A549 (cell line): Measurements from ENCODE around the gene NENF. TPM values are rescaled to one million over a fixed set of nuclear protein-coding genes. Genes with fewer than 3 reads are reported as not detected.

ENCODE experiments used
- ATAC-seq, 2 experiments: fragments of 200-7000 bp in 1 of 2; fragments of >200 bp in 1 of 2; cut with Nextera tagmentation in 1 of 2; cut with Tn5 transposase in 1 of 2; 3 replicates each; pipeline versions ENCODE4 v1.8.0 to v1.9.1; 2018 to 2020; ENCODE audit warnings: mild to moderate bottlenecking in 1 of 2, moderate library complexity in 1 of 2
- CTCF ChIA-PET: fragments of 300-600 bp; sonication (Branson Sonifier 250); formaldehyde crosslinking; extraction: SDS; loops from one replicate; lab custom pipeline; 2021; ENCODE audit warnings: antibody characterized with exemption, inconsistent platforms; lab: Yijun Ruan, JAX
- POLR2A ChIA-PET: fragments of 350-600 bp; formaldehyde crosslinking; extraction: SDS; loops from one replicate; lab custom pipeline; 2021; ENCODE audit warnings: antibody characterized with exemption, inconsistent platforms; lab: Yijun Ruan, JAX
- DNase-seq, 2 experiments: peaks; one replicate each; pipeline versions ENCODE4 v3.0.0 to v3.0.0-alpha.2; 2011 to 2016; ENCODE audit warnings: low read depth in 1 of 2, low spot score in 1 of 2
- FAIRE-seq: peaks from 2 replicates; lab custom pipeline; 2011; peaks lifted over from hg19 to GRCh38; lab: Jason Lieb, UNC
- H3K27ac ChIP-seq, 2 experiments: fragments of >200 bp; sonication (Bioruptor Twin); formaldehyde crosslinking; 3 replicates each; pipeline ENCODE4 v1.5.1; 2016 to 2017
- H3K4me1 ChIP-seq: fragments of >200 bp; sonication (Bioruptor Twin); formaldehyde crosslinking; 3 replicates; pipeline ENCODE4 v1.6.1; 2016
- H3K4me2 ChIP-seq: fragments of >200 bp; sonication (Bioruptor Twin); formaldehyde crosslinking; 3 replicates; pipeline ENCODE4 v1.6.1; 2016
- H3K4me3 ChIP-seq: fragments of >200 bp; sonication (Bioruptor Twin); formaldehyde crosslinking; 3 replicates; pipeline ENCODE4 v1.5.1; 2016
- H3K9me3 ChIP-seq: fragments of >200 bp; sonication (Bioruptor Twin); formaldehyde crosslinking; 3 replicates; pipeline ENCODE4 v1.6.1; 2016
- CBX8 ChIP-seq: fragments of 200-600 bp; sonication (generic); IDR thresholded peaks from 2 replicates; pipeline ENCODE4 v1.6.1; 2016
- EP300 ChIP-seq, 2 experiments: fragments of >200 bp; sonication (Bioruptor Twin); formaldehyde crosslinking; IDR thresholded peaks; 2 replicates in 1 of 2; 3 replicates in 1 of 2; pipeline ENCODE4 v1.6.1; 2016 to 2017
- ESRRA ChIP-seq: fragments of 150-350 bp; IDR thresholded peaks from 2 replicates; pipeline ENCODE4 v1.6.1; 2014; ENCODE audit warnings: mild to moderate bottlenecking, low read length, borderline replicate concordance
- FOXS1 ChIP-seq: fragments of 250-450 bp; sonication (Bioruptor Pico); IDR thresholded peaks from 2 replicates; pipeline ENCODE4 v1.5.0; 2020; ENCODE audit warnings: mild to moderate bottlenecking, moderate library complexity
- HEYL ChIP-seq: fragments of 250-450 bp; sonication (Bioruptor Pico); IDR thresholded peaks from 2 replicates; pipeline ENCODE4 v1.8.0; 2021; ENCODE audit warnings: mild to moderate bottlenecking, moderate library complexity
- HOXB5 ChIP-seq: fragments of 250-450 bp; sonication (Bioruptor Pico); IDR thresholded peaks from 2 replicates; pipeline ENCODE4 v1.5.0; 2020; ENCODE audit warnings: mild to moderate bottlenecking, moderate library complexity
- MAZ ChIP-seq: fragments of 150-350 bp; IDR thresholded peaks from 2 replicates; pipeline ENCODE4 v1.6.1; 2014; ENCODE audit warnings: antibody characterized with exemption, low read depth, low read length, borderline replicate concordance
- NFE2L2 ChIP-seq: fragments of 150-350 bp; conservative IDR thresholded peaks from 2 replicates; pipeline ENCODE4 v1.6.1; 2014; ENCODE audit warnings: low read length
- POLR2AphosphoS2 ChIP-seq: conservative IDR thresholded peaks from 2 replicates; pipeline ENCODE4 v1.6.1; 2012; ENCODE audit warnings: low read length, improper control_type of control experiment, inconsistent platforms
- SMC3 ChIP-seq: fragments of >200 bp; sonication (Bioruptor Twin); formaldehyde crosslinking; IDR thresholded peaks from 3 replicates; pipeline ENCODE4 v1.6.1; 2018; ENCODE audit warnings: inconsistent platforms
- TFCP2L1 ChIP-seq: fragments of 250-450 bp; sonication (Bioruptor Pico); IDR thresholded peaks from 2 replicates; pipeline ENCODE4 v1.5.0; 2021; ENCODE audit warnings: mild to moderate bottlenecking
- USF2 ChIP-seq: fragments of 450-650 bp; IDR thresholded peaks from 2 replicates; pipeline ENCODE4 v1.6.1; 2014; ENCODE audit warnings: antibody characterized with exemption
- ZC3H11A ChIP-seq: fragments of 450-650 bp; IDR thresholded peaks from 2 replicates; pipeline ENCODE4 v1.6.1; 2014; ENCODE audit warnings: antibody characterized with exemption, mild to moderate bottlenecking
- ZSCAN20 ChIP-seq: fragments of 250-450 bp; sonication (Bioruptor Pico); IDR thresholded peaks from 2 replicates; pipeline ENCODE4 v1.8.0; 2022; ENCODE audit warnings: mild to moderate bottlenecking, moderate library complexity
- WGBS: methylation state at CpG from one replicate; pipeline ENCODE4 v1.1.6; 2017; ENCODE audit errors: missing lambda C conversion rate; 5-methylcytosine and 5-hydroxymethylcytosine counted together
- polyA plus RNA-seq, 4 experiments: library from polyadenylated mRNA; depleted of rRNA in 3 of 4; stranded (reverse); fragments of >200 nt; fragmentation: RNase III in 1 of 4; extraction: RNeasy Plus Mini Kit Qiagen cat#74134 plus additional on column Dnase treatment in 1 of 4; gene quantifications; 2 replicates in 3 of 4; 3 replicates in 1 of 4; pipeline ENCODE4 v1.2.3, GENCODE V29; 2011 to 2017
- TF ChIP-seq, protein P1 (sequence below): fragments of >200 bp; sonication (Bioruptor Twin); formaldehyde crosslinking; IDR thresholded peaks from 3 replicates; pipeline ENCODE4 v1.5.1; 2016
- TF ChIP-seq, protein P2 (sequence below): fragments of 200-600 bp; sonication (generic); IDR thresholded peaks from 2 replicates; pipeline ENCODE4 v1.6.1; 2016; ENCODE audit warnings: antibody characterized with exemption, mild to moderate bottlenecking, moderate library complexity

The NENF gene
- polyA plus RNA-seq, 2 of the 4 experiments (the other 2 are of a cell fraction): 55.3 to 83.9 TPM

GRCh38 chr1:212454741-212455140, 22.0 kb downstream of the NENF start:
- DNase-seq (no peak), ATAC-seq (no peak), FAIRE-seq (no peak)
- TF ChIP-seq POLR2AphosphoS2 (no peak), SMC3 (no peak), EP300 (IDR thresholded peaks at IDR 0.05) (no peak), ZSCAN20 (CRISPR knock-in tag) (no peak), ZC3H11A (no peak), FOXS1 (CRISPR knock-in tag) (no peak), USF2 (no peak), CBX8 (no peak), MAZ (no peak), NFE2L2 (no peak), ESRRA (no peak)
- TF ChIP-seq, protein P1, sequence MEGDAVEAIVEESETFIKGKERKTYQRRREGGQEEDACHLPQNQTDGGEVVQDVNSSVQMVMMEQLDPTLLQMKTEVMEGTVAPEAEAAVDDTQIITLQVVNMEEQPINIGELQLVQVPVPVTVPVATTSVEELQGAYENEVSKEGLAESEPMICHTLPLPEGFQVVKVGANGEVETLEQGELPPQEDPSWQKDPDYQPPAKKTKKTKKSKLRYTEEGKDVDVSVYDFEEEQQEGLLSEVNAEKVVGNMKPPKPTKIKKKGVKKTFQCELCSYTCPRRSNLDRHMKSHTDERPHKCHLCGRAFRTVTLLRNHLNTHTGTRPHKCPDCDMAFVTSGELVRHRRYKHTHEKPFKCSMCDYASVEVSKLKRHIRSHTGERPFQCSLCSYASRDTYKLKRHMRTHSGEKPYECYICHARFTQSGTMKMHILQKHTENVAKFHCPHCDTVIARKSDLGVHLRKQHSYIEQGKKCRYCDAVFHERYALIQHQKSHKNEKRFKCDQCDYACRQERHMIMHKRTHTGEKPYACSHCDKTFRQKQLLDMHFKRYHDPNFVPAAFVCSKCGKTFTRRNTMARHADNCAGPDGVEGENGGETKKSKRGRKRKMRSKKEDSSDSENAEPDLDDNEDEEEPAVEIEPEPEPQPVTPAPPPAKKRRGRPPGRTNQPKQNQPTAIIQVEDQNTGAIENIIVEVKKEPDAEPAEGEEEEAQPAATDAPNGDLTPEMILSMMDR: no peak
- TF ChIP-seq, protein P2, sequence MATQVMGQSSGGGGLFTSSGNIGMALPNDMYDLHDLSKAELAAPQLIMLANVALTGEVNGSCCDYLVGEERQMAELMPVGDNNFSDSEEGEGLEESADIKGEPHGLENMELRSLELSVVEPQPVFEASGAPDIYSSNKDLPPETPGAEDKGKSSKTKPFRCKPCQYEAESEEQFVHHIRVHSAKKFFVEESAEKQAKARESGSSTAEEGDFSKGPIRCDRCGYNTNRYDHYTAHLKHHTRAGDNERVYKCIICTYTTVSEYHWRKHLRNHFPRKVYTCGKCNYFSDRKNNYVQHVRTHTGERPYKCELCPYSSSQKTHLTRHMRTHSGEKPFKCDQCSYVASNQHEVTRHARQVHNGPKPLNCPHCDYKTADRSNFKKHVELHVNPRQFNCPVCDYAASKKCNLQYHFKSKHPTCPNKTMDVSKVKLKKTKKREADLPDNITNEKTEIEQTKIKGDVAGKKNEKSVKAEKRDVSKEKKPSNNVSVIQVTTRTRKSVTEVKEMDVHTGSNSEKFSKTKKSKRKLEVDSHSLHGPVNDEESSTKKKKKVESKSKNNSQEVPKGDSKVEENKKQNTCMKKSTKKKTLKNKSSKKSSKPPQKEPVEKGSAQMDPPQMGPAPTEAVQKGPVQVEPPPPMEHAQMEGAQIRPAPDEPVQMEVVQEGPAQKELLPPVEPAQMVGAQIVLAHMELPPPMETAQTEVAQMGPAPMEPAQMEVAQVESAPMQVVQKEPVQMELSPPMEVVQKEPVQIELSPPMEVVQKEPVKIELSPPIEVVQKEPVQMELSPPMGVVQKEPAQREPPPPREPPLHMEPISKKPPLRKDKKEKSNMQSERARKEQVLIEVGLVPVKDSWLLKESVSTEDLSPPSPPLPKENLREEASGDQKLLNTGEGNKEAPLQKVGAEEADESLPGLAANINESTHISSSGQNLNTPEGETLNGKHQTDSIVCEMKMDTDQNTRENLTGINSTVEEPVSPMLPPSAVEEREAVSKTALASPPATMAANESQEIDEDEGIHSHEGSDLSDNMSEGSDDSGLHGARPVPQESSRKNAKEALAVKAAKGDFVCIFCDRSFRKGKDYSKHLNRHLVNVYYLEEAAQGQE: no peak
- Histone ChIP-seq H3K27ac (no peak overlapping the region), H3K9me3 (peaks cover 10% of the 10 kb centered on the region; the same call in 1 of the 3 replicates), H3K4me3 (no peak overlapping the region), H3K4me1 (no peaks in the 10 kb centered on the region), H3K4me2 (no peak overlapping the region)
- ChIA-PET POLR2A (interaction anchor here (0.9 kb wide), 1 partner anchor 419 kb away, joined by 3 read pairs; the partner anchor contains the start of genes DTL and INTS7), CTCF (interaction anchor here (0.9 to 12.8 kb wide), 19 partner anchors 8 to 773 kb away, joined by 3 to 230 read pairs (median 10); partner anchors contain the start of genes DTL, INTS7 and NENF)
- WGBS: 78% methylated on average over 3 of the region's 3 CpGs

- Histone ChIP-seq H3K4me1 (no peaks in the 10 kb centered on the region), H3K27ac (no peak overlapping the region), H3K4me3 (no peak overlapping the region)
- FAIRE-seq: no peak
- TF ChIP-seq HOXB5 (CRISPR knock-in tag) (no peak), HEYL (no peak), FOXS1 (CRISPR knock-in tag) (no peak), TFCP2L1 (CRISPR knock-in tag) (no peak), ESRRA (no peak), POLR2AphosphoS2 (no peak), CBX8 (no peak)
- TF ChIP-seq, all 56 proteins: peak for 0
- ATAC-seq: no peak
- Histone ChIP-seq H3K4me2 (no peak overlapping the region), H3K9me3 (peaks cover 10% of the 10 kb centered on the region; the same call in 1 of the 3 replicates)
- 79% methylated on average over 2 of the region's 2 CpGs for WGBS
- DNase-seq: no peak
- ChIA-PET POLR2A (interaction anchor here (0.9 to 1.5 kb wide), 3 partner anchors 153 to 420 kb away, joined by 3 to 8 read pairs (median 4); partner anchors contain the start of genes ATF3, DTL and INTS7), CTCF (interaction anchor here (0.6 to 12.8 kb wide), 75 partner anchors 8 to 779 kb away, joined by 3 to 230 read pairs (median 5); partner anchors contain the start of genes DTL, INTS7 and NENF)
Measured at GRCh38 chr1:212455401-212455800, 22.7 kb downstream of the NENF start.
